Panc1 (cell line): ENCODE measurements around the gene DSCAM.

Experiments used
- POLR2AphosphoS5 ChIP-seq: IDR thresholded peaks from 2 replicates; pipeline ENCODE4 v1.6.1; 2012; ENCODE audit warnings: mild to moderate bottlenecking, low read depth, low read length, moderate library complexity
- SIN3A ChIP-seq: IDR thresholded peaks from 2 replicates; pipeline ENCODE4 v1.6.1; 2012; ENCODE audit warnings: low read depth, mild to moderate bottlenecking, low read length, moderate library complexity, borderline replicate concordance; ENCODE audit not compliant: insufficient read depth
- TF ChIP-seq, protein P1 (sequence below): fragments of 450-650 bp; IDR thresholded peaks from 2 replicates; pipeline ENCODE4 v1.5.1; 2017; ENCODE audit warnings: mild to moderate bottlenecking
- TF ChIP-seq, protein P2 (sequence below), 2 experiments: IDR thresholded peaks; 2 replicates each; pipeline ENCODE4 v1.6.1; 2011 to 2012; ENCODE audit warnings: low read depth in 2 of 2, control low read depth in 1 of 2, low read length in 1 of 2, mild to moderate bottlenecking in 1 of 2, moderate library complexity in 1 of 2; ENCODE audit not compliant: insufficient read depth in 1 of 2

GRCh38 chr21:40178726-40179125 lies 668.2 kb downstream of the DSCAM start:
- TF ChIP-seq, protein P1, sequence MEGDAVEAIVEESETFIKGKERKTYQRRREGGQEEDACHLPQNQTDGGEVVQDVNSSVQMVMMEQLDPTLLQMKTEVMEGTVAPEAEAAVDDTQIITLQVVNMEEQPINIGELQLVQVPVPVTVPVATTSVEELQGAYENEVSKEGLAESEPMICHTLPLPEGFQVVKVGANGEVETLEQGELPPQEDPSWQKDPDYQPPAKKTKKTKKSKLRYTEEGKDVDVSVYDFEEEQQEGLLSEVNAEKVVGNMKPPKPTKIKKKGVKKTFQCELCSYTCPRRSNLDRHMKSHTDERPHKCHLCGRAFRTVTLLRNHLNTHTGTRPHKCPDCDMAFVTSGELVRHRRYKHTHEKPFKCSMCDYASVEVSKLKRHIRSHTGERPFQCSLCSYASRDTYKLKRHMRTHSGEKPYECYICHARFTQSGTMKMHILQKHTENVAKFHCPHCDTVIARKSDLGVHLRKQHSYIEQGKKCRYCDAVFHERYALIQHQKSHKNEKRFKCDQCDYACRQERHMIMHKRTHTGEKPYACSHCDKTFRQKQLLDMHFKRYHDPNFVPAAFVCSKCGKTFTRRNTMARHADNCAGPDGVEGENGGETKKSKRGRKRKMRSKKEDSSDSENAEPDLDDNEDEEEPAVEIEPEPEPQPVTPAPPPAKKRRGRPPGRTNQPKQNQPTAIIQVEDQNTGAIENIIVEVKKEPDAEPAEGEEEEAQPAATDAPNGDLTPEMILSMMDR = no peak
- TF ChIP-seq SIN3A (no peak), POLR2AphosphoS5 (no peak)
- TF ChIP-seq, protein P2, sequence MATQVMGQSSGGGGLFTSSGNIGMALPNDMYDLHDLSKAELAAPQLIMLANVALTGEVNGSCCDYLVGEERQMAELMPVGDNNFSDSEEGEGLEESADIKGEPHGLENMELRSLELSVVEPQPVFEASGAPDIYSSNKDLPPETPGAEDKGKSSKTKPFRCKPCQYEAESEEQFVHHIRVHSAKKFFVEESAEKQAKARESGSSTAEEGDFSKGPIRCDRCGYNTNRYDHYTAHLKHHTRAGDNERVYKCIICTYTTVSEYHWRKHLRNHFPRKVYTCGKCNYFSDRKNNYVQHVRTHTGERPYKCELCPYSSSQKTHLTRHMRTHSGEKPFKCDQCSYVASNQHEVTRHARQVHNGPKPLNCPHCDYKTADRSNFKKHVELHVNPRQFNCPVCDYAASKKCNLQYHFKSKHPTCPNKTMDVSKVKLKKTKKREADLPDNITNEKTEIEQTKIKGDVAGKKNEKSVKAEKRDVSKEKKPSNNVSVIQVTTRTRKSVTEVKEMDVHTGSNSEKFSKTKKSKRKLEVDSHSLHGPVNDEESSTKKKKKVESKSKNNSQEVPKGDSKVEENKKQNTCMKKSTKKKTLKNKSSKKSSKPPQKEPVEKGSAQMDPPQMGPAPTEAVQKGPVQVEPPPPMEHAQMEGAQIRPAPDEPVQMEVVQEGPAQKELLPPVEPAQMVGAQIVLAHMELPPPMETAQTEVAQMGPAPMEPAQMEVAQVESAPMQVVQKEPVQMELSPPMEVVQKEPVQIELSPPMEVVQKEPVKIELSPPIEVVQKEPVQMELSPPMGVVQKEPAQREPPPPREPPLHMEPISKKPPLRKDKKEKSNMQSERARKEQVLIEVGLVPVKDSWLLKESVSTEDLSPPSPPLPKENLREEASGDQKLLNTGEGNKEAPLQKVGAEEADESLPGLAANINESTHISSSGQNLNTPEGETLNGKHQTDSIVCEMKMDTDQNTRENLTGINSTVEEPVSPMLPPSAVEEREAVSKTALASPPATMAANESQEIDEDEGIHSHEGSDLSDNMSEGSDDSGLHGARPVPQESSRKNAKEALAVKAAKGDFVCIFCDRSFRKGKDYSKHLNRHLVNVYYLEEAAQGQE (IDR thresholded peaks at IDR 0.05; ENCODE audit: insufficient read depth in 1 of 2, low read depth in 2 of 2, low read length in 1 of 2) = no peak
